Esophagus muscularis mucosa (tissue), 3 donors: ENCODE data around the gene CPNE1.

Experiments
- CTCF ChIP-seq, 3 experiments: fragments of 200-600 bp in 2 of 3; fragments of 450-650 bp in 1 of 3; sonication (generic) in 2 of 3; IDR thresholded peaks; one replicate each; pipeline ENCODE4 v1.5.1; 2017 to 2019; ENCODE audit warnings: antibody characterized with exemption in 3 of 3, mild to moderate bottlenecking in 2 of 3, moderate library complexity in 1 of 3
- POLR2A ChIP-seq: fragments of 450-650 bp; IDR thresholded peaks from one replicate; pipeline ENCODE4 v1.6.1; 2017; ENCODE audit warnings: antibody characterized with exemption, moderate library complexity, mild to moderate bottlenecking, low read depth
- POLR2AphosphoS5 ChIP-seq, 2 donors: sonication (generic); formaldehyde crosslinking; IDR thresholded peaks; one replicate each; pipeline ENCODE4 v1.6.1; 2017; ENCODE audit warnings: antibody characterized with exemption in 2 of 2

GRCh38 chr20:35629427-35630145 is 35.1 kb downstream of the CPNE1 start:
- TF ChIP-seq POLR2A = no peak
- no peak for TF ChIP-seq CTCF (IDR thresholded peaks at IDR 0.05)
- TF ChIP-seq POLR2AphosphoS5 (IDR thresholded peaks at IDR 0.05) = no peak
